HG02763 (cell line): ENCODE data around the gene ADGRV1.
"Not testable (repeated sequence)": the region's sequence is repeated elsewhere in the genome, so short reads cannot be mapped to it uniquely, and the experiment has no call there.

ENCODE experiments used
- ATAC-seq: cut with Tn5 transposase; IDR thresholded peaks from one replicate; pipeline ENCODE4 v1.9.1; 2021; ENCODE audit warnings: mild to moderate bottlenecking, moderate library complexity; ENCODE audit not compliant: unreplicated experiment

Gene ADGRV1

DNA sequence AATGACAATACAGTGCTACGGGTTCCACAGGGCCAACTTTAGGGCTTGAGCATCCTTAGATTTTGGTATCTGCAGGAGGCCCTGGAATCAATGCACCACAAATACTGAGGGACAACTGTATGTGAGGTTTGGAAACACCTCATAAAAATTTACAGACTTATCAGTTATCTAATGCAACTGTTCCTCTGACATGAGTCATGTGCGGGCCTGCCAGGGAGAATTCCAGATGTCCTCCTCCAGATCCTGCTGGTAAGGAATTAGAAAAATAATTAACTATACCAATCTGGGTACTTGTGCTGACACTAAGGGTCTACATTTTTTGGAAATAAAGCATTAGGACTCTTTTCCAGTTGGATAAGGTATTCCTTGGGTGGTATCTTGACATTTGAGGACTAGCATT is 491.2 kb downstream of the ADGRV1 start:
- ATAC-seq, result no peak

DNA sequence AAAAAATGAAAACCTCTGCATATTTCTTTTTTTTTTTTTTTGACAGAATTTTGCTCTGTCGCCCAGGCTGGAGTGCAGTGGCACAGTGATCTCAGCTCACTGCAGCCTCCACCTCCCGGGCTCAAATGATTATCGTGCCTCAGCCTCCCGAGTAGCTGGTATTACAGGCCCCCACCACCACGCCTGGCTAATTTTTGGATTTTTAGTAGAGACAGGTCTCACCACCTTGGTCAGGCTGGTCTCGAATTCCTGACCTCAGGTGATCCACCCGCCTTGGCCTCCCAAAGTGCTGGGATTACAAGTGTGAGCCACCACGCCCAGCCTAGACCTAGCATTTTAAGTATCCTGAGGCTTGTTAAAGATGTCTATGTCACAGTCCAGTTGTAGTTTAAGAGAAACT is 493.8 kb downstream of the ADGRV1 start:
- not testable (repeated sequence) for ATAC-seq

DNA sequence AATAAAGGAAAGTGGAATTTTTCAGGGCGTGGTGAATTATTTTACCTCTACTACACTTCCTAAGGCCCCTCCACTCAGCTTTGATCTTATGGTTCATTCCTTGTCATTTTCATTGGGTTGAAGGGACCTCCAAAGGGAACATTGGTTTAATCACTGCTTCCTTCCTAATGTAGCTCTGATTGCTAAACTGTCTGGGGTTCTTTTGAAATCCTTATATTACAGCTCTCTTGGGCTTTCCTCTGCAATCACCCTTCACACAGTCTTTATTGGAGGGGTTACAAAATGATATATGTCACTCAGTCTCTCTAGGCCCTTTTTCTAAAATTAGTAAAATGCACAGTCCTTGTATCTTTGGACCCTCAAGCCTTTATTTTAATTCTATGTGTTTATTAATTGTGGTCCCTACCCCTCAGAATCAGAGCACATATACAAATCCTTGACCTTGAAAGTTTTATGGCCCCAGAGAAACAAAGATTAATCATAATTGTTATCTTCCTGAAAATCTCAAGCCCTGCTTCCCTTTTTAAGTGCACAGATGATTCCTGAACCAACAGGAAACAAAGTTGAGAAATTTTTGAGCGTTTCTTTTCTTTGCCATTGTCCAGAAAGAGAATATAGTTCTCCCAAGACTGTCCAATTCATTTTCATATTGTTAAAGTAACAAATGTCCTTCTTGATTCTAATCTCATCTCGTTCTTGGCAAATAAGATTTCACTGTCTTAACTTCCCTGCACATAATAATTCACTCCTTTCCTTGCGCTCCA is 494.6 kb downstream of the ADGRV1 start:
- no peak for ATAC-seq

DNA sequence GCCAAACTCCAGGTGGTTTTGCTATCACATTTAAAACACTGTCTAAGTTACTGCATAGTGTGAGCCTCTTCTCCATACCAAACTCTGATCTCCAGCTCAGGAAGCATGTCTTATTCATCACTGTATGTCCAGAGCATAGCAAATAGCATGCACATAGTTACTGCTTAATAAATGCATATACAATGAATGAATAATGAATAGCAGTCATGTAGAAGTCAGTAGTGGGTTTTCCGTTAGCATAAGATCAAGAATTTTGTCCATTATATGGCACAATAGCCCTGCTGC is 495.1 kb downstream of the ADGRV1 start:
- ATAC-seq, result no peak

DNA sequence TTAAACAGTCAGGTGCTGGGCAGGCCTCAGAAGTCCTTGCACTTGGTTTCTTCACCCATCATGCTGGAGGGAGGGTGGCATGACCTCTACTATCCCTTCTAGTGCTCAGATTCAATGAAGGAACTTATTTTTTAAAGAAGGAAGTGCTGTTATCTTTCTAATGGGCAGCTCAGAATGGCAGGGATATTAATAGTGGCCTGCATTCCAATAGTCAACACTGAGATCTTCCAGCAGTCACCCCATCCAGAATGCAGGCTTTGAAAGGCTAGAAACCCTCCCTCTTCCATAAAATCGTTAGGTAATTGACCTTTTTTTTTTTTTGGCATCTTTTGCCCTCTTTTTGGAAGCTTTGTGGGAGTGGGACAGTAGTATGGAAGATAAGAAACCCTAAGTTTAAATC is 499.6 kb downstream of the ADGRV1 start:
- no peak for ATAC-seq

DNA sequence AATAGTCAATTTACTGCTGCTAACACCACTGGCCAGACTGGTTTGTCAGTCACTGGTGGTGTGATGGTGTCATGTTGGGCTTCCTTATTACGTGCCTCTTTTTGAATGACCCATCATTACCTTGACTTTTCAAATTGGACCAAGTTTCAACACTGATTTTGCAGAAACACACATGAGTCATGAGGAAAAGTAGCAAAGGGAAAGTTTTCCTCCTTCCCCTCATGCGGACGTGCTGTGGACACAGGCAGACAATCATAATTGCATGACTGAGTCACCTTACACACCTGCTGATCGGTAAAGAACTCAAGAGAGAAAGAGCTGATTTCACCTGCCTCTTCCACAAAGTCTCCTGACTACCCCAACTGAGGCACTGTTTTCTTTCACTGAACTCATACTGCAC is 500.0 kb downstream of the ADGRV1 start:
- ATAC-seq, result no peak

DNA sequence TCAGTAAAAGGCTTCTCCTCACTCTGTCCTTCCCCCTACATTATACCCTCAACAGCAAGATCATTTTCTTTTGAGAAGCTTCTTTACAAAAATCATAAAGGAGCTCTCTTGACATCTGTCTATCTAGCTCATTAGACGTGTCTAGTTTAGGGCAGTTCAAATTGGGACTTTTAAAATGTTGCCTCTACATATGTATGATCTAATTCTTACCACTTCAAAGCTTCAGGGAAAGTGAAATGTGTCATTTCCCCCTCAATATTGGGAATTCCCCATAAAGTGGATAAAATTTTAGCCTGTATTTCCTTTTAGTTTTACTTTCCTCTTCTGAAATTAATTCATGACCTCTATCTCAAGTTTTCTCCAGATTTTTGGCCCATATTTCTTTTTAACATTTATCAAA is 500.8 kb downstream of the ADGRV1 start:
- peak; percentile 76 for ATAC-seq

DNA sequence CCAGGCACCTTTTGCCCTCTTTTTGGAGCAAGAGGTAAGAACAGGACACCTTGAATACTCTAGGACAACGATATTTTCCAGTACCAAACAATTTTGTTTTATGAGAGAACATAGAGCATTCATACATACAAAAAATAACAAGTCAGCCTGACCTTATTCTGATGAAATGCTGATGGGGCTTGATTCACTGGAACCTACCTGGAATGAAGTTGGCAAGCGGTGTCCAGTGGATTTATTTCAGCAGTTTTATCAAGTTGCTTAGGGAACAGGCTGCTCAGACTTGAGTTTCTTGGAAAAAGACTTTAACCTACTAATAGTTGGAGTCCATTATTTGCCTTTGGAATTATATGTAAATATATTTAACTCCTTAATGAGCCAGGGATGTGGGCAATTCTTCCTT is 502.5 kb downstream of the ADGRV1 start:
- ATAC-seq, result no peak

DNA sequence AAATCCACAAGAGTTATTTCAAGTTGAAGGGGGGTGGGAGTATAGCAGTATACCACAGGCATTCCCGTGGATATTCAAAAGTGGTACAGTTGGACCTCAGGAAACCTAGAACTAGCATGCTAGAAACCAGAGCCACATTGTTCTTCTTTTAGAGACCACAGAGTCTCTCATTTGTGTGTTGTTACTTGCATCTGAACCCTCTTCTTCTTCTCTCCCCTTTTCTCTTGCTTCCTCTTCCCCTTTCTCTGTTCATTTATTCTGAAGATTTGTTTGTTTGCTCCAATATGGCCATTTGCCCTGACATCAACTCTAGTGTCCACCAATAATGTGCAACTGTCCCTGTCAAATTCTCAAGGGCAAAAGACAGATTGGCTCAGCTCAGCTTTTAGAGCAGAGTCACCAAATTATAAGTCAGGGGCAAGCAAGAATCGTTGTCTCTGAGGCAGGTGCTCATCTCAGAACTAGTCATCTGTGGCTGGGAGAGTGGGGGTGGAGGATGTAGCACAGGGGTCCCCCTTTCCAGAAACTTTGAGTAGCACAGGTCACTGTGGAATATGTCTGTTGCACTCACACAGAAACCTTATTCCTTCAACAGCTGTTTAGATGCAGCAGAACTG is 503.5 kb downstream of the ADGRV1 start:
- no peak for ATAC-seq

DNA sequence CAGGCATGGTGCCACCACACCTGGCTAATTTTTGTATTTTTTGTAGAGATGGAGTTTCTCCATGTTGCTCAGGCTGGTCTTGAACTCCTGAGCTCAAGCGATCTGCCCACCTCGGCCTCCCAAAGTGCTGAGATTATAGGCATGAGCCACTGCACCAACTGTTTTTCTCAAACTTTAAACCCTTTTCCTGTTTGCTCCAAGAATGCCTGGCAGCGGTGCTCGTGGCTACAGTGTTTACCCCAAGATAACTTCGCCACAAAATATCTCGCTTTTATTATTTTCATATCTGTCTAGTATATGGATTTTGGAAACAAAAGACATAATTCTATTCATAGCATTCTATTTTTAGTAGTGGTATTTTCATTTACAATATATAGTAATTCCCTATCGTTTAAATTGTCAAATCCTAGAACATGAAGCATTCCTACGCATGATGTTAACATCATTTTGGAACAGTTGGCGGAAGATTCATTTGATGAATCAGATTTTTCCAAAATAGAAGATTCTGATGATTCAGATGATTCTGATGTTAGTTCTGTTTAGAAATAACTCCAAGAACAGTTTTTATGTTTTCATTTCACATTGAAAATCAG is 504.6 kb downstream of the ADGRV1 start:
- ATAC-seq, result not testable (repeated sequence)

DNA sequence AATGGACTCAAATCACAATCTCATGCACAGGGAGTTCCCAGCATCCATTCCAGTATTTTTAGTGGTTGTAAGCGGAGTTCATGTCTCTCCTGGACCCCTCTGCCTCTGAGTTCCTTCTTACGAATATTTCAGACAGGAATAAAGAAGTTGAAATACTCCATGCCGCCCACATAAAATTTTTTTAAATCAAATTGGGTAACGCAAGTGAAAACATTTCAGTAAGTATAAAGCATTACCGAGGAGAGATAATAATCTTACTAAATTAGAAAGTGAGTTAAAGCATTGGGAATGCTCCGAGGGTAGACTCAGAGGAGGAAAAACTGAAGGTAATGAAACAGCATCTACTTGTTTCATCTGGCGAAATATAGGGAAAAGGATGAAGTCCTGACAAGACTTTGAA is 506.9 kb downstream of the ADGRV1 start:
- no peak for ATAC-seq

DNA sequence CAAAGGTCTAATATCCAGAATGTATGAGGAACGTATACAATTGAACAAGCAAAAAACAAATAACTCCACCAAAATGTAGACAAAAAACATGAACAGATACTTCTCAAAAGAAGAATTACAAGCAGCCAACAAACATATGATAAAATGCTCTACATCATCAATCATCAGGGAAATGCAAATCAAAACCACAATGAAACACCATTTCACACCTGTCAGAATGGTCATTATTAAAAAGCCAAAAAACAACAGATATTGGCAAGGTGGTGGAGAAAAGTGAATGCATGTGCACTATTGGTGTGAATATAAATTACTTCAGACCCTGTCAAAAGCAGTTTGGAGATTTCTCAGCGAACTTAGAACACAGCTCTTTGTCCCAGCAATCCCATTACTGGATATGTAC is 510.8 kb downstream of the ADGRV1 start:
- ATAC-seq, result no peak

DNA sequence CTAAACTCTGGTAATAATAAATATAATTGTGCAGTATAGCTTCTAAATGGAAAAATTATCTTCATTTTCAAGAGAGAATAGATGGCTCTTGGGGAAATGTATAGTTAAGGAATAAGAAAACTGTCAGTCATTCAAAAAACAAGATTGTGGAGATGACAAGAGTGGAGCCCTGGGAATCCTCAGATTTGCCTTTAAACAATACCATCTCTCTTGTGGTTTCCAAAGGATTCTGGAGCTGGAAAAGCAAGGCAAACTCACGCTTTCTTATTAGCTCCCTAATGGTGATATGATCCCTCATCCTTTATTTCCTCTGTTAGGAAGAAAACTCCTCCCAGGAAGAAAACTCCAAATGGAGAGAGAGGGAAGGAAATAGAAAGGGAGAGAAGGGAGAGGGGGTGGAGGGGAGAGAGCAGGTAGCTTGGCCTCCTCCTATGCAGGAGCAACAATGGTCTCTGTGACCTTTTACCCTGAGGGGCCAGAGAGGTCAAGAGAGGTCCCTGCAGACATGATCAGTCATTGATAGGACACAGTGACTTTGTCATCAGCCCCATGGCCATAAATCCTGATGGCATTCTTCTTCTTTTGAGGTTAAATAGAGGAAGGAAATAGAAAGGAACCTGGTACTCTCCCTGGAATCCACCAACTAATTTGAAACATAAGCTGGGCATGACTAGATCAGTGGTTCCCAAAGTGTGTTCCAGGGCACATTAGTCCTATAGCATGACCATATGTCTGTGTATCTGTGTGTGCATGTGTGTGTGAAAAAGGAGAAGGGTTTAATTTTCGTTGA is 512.4 kb downstream of the ADGRV1 start:
- no peak for ATAC-seq

DNA sequence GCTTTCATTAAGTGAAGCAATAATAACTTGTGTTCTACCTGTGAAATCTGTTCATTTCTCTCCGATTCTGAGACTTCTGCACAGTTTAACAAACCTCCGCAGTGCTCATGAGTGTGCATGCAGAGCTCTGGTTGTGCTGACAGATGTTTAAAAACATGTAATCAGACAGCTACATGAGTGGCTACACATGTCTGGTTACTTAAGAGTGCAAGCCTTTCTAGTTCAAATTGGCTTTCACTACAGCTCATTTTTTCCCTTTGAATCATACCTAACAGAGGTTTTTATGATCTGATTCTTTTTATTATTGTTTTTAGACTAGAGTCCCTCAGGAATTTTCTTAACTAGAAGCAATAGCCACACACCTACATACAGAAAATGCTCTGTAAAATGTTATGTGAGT is 514.3 kb downstream of the ADGRV1 start:
- no peak for ATAC-seq

DNA sequence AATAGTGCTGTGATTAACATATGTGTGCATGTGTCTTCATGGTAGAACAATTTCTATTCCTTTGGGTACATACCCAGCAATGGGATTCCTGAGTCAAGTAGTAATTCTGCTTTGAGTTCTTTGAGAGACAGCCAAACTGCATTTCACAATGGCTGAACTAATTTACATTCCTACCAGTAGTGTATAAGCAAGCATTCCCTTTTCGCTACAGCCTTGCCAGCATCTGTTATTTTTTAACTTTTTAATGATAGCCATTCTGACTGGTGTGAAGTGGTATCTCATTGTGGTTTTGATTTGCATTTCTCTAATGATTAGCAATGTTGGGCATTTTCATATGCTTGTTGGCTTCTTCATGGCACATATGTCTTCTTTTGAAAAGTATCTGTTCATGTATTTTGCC is 516.0 kb downstream of the ADGRV1 start:
- peak; percentile 82 for ATAC-seq

DNA sequence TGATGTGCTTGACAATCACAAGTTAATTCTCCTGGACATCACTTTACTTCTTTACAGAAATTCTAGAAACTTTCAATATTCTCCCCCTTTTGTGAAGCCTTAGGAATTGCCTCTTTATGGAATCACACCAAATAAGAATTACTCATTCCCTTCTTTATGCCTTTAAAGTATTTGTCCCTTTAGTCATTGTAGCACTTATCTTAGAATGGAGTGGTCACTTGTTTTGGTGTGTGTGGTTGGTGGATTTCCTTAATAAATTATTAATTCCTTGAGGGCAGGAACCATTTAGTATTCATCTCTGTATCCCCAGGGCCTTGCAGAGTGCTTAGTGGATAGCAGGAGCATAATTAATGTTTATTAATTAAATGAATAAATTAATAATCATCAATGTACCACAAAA is 517.5 kb downstream of the ADGRV1 start:
- ATAC-seq, result no peak

DNA sequence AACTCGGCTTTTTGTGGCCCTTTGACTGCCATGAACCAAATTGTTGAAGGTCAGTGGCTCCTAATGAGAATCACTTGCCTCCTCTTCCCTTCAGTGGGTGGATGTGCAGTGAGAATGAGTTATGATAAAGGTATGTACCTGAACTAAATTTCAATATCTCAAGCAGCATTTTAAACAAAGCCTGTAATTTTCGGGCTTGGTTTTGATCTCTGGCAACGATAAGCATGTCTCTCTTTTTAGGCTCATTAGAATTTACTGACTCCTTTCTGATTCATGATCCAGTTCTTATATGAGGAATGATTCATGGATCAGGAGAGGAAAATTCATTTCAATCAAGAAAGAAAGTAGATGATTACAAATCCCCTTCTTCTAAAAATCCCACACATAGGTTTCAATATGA is 519.0 kb downstream of the ADGRV1 start:
- no peak for ATAC-seq

DNA sequence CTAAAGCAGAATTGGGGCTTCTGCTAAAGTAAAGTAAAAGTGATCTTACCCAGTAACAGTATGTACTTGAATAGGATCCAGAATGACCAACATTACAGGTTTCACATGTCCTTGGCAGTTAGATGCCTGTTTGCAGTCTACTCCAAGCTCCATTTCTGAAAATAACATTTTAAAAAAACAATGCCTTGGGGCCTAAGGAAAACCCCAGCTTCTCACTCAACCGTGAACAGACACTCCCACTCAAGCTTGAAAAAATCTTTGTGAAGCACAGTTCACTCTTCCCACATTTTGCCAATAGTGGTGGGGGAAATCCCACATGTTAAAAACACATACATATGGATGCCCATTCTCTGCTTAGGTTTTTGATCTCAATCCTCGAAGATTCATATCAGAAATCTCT is 520.4 kb downstream of the ADGRV1 start:
- no peak for ATAC-seq

DNA sequence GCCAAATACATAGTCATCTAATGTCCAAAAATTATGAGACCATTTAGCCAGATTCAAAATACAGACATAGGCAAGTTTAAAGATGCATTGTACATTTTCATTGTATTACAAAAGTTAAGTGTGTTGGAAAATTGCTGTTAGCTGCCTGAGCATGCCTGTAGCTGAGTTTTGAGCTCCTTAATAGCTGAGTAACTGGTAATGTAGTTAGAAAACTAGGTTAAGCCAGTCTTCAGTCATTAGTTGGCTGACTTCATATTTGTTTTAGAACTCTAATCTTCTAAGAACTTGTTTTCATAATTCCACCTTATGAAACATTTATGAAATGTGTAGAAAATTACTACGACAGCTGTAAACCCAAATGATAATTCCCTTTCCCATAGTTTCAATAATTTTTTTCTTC is 531.2 kb downstream of the ADGRV1 start:
- ATAC-seq, result no peak

DNA sequence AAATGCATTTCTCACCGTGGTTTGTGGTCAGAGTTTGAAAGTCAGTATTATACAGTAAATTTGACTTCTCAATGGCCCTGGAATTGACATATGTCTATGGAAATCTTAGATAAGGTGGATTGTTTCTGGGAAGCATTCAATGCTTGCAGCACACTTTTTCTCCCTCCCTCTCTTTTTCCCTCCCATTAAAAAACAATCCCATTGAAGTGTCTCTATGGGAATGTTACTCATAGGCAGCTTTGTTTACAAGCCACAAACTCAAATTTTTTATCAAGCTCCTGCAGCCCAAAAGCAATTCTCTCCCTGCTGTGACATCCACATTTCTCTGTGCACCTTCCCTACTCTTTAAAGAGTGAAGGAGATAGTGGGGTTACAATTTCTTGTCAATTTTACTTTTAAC is 532.4 kb downstream of the ADGRV1 start:
- ATAC-seq, result no peak

DNA sequence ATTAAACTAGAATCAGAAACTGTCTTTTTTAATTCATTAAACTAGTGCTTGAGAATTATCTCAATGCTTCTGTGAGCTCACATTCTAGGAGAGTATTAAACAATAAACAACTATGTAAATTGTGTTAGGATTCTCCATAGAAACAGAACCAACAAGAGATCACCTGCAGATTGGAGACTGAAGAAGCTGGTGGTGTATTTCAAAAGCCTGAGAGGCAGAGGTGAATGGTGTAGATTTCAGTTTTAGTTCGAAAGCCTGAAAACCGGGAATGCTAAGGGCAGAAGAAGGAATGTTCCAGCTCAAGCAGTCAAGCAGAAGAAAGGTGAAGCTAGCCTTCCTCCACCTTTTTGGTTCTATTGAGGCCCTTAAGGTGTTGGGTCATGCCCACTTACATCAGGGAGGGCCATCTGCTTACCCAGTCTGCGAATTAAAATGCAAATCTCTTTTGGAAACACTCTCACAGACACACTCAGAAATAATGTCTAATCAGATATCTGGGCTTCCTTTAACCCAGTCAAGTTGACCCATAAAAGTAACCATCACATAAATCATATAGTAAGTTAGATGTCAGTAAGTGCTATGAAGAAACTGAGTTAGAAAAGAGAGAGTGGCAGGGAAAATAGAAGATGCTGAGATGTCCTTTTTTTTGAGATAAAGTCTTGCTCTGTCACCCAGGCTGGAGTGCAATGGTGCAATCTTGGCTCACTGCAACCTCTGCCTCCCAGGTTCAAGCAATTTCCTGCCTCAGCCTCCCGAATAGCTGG is 533.1 kb downstream of the ADGRV1 start:
- no peak for ATAC-seq
